ENCODE measurements around the gene TNS4.

Gene TNS4

GRCh38 chr17:40432864-40433528, 68.4 kb downstream of the TNS4 start:
- DNase-seq: peak in 5 of 42 donors; percentile 8 to 29 (median 20)
- intact Hi-C loops (cut with DNase I): no loop called here

GRCh38 chr17:40431231-40431602, 70.2 kb downstream of the TNS4 start:
- DNase-seq: peak in 4 of 42 donors; percentile 8 to 18 (median 12)
- intact Hi-C loops (cut with DNase I): no loop called here

GRCh38 chr17:40430272-40431230, 70.9 kb downstream of the TNS4 start:
- intact Hi-C loops (cut with DNase I): no loop called here
- peak in 6 of 42 donors; percentile 10 to 28 (median 13) for DNase-seq

DNA sequence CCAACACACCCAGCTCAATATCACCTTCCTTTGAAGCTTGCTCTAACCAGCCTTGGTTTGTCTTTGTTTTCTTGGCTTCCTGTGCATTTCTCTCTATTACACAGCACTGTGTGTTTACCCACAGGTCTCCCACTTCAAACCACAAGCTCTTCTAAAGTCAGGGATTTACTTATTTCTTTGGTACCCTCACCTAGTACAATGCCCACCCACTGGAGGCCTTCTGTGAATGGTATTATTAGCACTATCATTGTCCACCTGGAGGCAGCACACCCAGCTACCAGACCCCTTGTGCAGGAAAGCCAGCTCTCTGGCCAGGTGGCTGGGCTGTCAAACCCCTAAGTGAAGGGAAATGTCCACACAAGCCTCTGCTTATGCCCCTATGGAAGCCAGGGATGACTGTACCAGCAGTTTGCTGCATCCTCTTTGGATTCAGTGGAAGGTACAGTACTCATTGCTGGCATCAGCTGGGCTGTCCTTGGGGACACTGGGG, 74.4 kb downstream of the TNS4 start:
- DNase-seq: peak in 3 of 42 donors; percentile 6 to 13 (median 10)
- intact Hi-C loops (cut with DNase I): no loop called here

Measured in head of caudate nucleus (tissue), 42 donors.